NCI-H2196 treated with DMSO at 0.1 percent for 48 hours (cell line): ENCODE data around the gene CSRP3.

Source experiments
- DNase-seq: peaks from one replicate; lab custom pipeline; 2025; ENCODE audit not compliant: unreplicated experiment; lab: John Stamatoyannopoulos, UW

CSRP3 gene

DNA sequence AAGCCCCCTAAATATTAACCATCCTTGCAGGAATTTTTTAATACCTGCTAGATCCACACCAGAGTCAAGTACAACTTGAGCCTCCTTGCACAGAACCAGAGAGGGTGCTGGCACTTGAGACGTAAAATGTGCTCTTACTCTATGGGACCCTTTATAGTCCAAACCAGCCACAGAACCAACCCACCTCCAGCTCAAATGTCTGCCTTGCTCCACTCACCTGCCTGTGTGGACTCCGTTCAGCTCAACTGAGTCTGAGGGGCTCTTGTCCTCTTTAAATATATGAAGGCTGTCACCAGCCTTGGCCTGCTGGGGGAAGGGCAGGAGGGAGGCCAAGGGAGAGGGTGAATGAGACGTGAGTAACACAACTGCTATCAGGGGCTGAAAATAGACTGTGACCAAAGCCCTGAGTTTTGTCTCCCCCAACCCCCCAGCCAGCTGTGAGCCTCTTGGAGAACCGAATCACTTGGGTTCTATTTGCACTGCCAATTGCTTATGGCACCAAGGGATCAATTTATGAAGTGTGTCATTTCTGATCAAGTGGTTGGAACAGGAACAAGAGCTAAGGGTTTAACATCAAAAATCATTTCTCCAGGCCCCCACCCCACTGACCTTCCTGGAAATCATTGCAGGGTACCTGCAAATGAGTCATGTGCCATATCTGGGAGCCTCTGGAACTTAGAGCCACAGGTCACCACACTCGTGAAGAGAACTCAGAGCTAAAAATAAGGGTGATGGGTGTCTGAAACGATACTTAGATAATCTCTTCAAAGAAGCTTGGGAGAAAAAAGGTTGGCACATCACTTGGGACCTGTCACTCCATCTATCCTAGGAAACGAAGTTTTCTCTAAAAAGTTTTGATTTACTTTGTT is at the start of gene CSRP3:
Gene CSRP3 (minus strand): TSS at position 247 of the 869 bp plus-strand sequence. CDS start 9,535 bp downstream, outside the sequence.
- DNase-seq = no peak

DNA sequence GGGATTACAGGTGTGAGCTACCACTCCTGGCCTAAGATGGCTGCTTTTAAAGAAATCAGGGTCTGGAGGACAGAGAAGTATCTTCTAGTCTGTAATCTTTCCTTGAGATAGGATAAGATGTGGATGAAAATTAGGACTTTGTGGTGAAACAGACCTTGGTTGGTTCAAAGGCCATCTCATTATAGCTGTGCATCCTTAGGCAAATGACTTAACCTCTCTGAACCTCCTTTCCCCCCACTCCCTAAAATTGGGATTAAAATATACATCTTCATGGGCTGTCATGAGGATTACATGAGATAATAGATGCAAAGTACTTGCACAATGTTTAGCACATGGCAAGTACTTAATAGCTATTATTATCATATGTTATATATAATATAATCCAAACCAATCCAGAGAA is 49.8 kb upstream of the CSRP3 start:
- DNase-seq = no peak

DNA sequence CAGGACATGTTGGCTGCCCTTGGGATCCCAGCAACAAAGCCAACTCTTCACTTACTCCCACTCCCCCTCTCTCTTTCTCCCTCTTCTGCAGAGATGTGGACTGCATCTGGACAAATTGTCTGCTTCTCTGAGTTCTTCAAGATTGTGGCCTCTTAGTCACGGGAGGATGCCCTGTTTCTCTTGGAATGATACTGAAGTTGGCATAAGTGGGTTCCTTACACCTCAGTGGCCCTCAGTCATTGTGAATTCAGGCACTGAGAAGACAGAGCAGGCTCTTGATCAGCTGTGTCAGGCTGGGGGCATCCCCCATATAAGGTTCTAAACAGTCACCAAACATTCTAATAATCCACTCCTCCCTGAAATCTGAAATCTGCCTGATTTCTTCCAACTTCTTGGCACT is 45.0 kb upstream of the CSRP3 start:
- DNase-seq = no peak

DNA sequence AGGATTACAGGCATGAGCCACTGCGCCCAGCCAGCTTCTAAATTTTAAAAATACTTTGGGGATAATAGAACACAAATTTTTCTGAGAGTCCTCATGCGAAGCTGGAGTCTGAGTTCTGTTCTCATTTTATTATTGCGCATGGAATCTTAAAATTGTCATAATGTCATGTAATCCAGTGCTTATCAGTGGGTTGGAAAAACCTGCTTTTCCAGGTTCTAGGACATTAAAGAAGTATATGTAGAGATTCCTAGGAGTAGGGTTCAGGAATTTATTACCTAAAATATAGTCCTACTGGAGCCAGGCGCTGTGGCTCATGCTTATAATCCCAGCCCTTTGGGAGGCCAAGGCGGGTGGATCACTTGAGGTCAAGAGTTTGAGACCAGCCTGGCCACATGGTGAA is 43.6 kb upstream of the CSRP3 start:
- DNase-seq = no peak

GRCh38 chr11:19244621-19245020 is 42.8 kb upstream of the CSRP3 start:
- no peak for DNase-seq

- no peak for DNase-seq
These were observed 42.3 kb upstream of the CSRP3 start for GRCh38 chr11:19244084-19244483.

GRCh38 chr11:19243613-19244012 is 41.8 kb upstream of the CSRP3 start:
- DNase-seq = no peak

- no peak for DNase-seq
These were observed 41.4 kb upstream of the CSRP3 start for GRCh38 chr11:19243143-19243542.

DNA sequence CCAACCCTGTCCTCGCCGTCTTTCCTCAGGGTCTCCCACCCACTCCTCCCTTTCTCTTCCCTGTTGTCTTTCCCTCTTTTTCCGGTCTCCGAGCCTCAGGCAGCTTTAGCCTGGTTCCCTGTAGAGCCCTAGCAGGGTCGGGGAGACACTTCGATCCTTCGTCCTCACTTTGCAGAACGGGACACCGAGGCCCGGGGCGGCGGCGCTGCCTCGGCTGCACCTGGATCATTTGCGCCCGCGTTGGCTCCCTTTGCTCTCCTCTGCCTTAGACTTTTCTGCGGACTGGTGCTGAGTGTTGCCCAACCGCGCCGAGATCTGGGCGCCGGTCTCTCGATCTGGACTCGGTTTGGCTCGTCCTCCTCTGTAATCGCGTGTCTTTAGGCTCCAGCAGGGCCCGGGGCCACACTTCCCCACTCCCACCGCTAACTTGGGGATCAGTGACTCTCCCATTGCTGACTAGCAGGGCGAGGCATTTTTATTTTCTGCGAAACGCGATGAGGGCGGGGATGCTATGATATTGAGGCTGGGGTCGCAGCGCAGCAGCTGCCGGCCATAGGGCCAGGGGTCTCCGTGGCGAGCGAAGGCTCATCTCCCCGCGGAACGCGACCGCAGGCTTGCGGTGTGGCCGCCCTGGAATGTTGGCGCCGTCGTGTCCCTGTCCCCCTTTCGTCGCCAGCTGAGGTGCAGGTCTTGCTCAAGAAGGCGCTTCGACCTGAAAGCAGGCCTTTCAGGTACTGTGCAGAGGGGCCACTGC is 40.6 kb upstream of the CSRP3 start:
- no peak for DNase-seq

GRCh38 chr11:19241260-19242178 is 39.7 kb upstream of the CSRP3 start:
- DNase-seq = no peak

DNA sequence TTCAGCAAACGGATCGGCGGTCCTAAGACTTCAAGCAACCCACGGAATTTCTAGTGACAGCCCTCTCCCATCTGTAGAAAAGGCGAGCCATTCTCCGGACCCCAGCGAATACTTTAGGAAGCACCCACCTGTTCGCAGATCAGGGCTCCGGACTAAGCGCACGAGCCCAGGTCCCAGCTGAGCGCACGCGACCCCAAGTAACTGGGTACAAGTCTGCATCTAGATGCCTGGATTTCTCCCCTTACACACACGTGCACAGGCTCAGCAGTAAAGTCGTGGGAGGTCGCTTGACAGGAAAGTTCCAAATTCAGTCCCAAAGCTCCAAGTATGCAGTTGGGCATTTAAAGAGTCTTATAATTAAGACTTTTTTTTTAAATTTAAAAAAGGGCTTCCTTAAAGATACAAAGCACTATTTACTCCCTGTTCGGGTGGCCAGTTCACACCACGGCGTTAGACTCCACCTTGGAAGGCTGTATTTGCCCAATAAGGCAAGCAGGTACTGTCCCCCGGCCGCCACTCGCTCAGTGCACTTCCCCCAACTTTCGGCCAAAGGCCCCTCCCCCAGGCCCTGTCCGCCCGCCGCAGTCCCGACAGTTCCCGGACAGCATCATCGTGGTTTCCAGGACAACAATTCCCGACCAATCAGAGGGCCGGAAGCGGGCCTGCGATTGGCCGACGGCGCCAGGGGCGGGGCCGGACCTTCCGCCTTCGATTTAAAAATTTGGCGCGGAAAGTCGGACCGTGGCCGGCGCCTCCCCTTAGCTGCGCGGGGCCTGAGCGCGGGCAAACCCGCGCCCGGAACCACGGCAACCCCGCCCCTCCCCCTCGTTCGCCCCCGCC is 38.9 kb upstream of the CSRP3 start, which contains the start of gene E2F8:
Gene E2F8 (minus strand): TSS at position 526 of the 840 bp plus-strand sequence. CDS start 824 bp downstream, outside the sequence.
- DNase-seq = peak; percentile 91

DNA sequence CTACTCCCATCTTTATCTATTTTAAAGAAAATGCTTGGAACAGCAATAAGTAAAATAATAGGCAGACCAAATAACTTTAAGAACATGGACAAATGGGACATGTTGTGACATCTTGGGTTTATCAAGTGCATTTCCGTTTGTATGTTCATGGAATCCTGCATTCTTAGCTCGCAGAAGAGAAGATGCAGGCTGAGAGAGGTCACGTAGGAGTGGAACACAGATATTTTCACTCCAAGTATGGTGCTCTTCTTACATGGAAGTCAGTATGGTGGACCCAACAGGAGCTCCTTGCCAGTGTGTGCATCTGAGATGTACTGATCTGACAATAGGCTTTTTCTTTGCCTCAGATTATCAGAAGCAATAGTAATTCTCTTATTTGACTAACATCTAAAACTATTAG is 37.3 kb upstream of the CSRP3 start:
- DNase-seq = no peak

DNA sequence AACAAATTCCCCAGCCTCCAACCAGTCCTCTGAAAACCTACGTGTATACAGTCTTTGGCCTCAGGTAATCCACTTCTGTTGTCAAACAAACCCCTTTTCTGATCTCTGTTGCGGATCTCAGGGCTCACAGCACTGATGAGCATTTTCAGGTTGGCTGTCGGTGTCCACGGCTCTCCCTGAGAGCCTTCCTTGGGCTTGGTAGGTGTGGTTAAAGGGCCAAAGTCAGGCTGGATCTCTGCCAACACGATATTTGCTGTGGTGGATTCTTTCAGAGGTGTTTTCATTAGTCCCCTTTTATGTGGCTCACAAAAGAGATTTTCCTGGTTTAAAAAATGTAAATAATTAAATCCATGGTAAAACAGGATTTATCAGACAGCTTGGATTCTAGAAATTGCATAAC is 36.0 kb upstream of the CSRP3 start:
- no peak for DNase-seq

- DNase-seq = no peak
These were observed 35.6 kb upstream of the CSRP3 start for GRCh38 chr11:19237381-19237780.

- DNase-seq = no peak
These were observed 32.5 kb upstream of the CSRP3 start for GRCh38 chr11:19234231-19234817.

- DNase-seq = no peak
These were observed 31.2 kb upstream of the CSRP3 start for GRCh38 chr11:19232910-19233503.

- no peak for DNase-seq
These were observed 27.9 kb upstream of the CSRP3 start for GRCh38 chr11:19229671-19230070.

DNA sequence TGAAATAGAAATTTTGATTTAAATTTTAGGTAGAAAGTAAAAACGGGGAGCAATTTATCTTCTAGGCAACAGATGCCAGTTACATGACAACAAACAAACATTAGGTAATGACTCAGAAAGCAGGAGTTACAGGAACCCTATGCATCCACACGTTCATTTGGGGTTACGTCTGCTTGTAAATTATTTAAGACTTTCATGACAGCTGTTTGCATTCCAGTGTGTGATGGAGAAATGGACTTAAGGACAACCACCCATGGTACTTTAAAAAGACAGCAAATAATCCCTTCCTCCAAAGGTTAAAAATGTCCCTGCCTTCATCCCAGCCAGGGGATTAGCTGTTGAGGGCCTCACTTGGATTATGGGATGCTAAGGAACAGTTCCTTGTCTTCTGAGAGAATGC is 27.2 kb upstream of the CSRP3 start:
- DNase-seq = no peak
